HG02798 (cell line): ENCODE data around the gene NUP43.
A peak's percentile ranks its signal among the peaks of the same experiment; 100 is the strongest.
"Not testable (repeated sequence)": the region's sequence is repeated elsewhere in the genome, so short reads cannot be mapped to it uniquely, and the experiment has no call there.

ENCODE experiments used
- ATAC-seq: cut with Tn5 transposase; IDR thresholded peaks from one replicate; pipeline ENCODE4 v1.9.1; 2021; ENCODE audit warnings: mild to moderate bottlenecking; ENCODE audit not compliant: unreplicated experiment, poor library complexity

Gene NUP43

DNA sequence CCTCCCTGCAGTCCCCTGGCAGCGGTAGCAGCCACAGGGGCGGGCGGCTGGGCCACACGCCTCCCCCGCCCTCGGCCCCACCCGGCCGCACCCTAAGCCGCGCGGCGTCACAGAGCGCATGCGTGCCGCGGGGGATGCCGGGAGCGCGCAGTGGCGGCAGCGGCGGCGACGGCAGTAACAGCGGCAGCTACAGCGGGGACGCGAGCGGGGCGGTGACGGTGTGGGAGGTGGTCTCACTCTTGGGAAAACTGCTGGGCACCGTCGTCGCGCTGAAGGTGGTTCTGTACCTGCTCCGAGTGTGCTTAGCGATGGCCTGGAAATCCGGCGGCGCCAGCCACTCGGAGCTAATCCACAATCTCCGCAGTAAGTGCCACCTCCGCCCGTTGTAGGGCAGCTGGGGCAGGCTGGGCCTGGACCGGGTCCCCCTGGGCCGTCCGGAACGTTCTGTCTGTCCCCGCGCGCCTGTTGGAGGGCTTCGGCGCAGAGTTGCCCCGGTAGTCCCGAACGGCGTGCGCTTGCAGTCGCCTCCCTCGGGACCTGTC lies 3.3 kb upstream of the NUP43 start, which contains the start of gene PCMT1:
TSS of gene PCMT1 (plus strand) at position 148 of the 542 bp plus-strand sequence. CDS start at position 309, 161 bp downstream.
- peak; percentile 92 for ATAC-seq

- ATAC-seq, result not testable (repeated sequence)
Measured at GRCh38 chr6:149749082-149749593, 2.8 kb upstream of the NUP43 start.

DNA sequence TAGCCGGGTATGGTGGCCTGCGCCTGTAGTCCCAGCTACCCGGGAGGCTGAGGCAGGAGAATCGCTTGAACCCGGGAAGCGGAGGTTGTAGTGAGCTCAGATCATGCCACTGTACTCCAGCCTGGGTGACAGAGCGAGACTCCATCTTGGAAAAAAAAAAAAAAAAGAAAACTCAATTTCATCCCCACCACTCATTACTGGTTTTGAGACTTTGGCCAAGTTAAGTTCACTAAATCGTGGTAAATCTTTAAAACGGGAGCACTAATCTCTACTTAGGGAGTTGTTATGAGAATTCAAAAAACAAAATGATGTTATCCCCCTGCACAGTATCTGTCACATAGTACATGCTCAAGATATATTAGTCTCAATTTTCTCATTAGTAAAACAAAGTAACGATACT lies 1.1 kb downstream of the NUP43 start:
- not testable (repeated sequence) for ATAC-seq

DNA sequence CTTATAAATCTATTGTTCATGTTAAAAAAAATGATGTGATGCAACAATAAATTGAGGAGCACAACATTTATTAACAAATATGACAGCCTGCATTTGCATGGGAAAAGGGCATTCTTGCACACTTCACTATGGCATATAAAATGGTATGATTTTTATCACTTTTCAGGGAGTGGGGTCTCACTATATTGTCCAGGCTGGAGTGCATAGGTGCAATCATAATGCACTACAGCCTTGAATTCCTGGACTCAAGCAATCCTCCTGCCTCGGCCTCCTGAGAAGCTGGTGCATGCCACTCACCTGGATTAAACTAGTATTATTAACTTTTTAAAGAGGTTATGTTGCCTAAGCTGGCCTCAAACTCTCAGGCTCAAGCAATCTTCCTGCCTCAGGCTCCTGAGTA lies 11.4 kb downstream of the NUP43 start:
- no peak for ATAC-seq

DNA sequence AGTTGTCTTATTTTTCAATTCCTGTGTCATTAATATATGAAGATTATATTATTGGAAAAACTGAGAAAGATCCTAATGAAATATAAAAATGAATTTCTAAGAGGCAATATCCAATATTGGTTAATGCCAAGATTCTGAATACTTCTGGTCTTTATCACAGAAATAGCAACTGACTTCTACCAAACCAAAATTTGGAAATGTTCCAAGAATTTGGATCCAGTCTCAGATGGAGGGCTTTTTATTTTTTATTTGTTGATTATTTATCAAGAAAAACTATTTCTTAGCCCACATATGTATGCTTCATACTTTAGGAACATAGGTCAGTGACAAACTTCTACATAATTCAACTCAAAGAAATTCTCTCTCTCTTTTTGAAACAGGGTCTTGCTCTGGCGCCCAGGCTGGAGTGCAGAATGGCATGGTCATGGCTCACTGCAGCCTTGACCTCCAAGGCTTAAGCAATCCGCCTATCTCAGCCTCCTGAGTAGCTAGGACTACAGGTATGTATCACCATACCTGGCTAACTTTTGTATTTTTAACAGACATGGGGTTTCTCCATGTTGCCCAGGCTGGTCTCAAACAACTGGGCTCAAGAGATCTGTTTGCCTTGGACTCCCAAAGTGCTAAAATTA lies 13.1 kb downstream of the NUP43 start:
- ATAC-seq, result no peak

GRCh38 chr6:149729824-149730223 lies 16.5 kb downstream of the NUP43 start:
- ATAC-seq, result no peak

DNA sequence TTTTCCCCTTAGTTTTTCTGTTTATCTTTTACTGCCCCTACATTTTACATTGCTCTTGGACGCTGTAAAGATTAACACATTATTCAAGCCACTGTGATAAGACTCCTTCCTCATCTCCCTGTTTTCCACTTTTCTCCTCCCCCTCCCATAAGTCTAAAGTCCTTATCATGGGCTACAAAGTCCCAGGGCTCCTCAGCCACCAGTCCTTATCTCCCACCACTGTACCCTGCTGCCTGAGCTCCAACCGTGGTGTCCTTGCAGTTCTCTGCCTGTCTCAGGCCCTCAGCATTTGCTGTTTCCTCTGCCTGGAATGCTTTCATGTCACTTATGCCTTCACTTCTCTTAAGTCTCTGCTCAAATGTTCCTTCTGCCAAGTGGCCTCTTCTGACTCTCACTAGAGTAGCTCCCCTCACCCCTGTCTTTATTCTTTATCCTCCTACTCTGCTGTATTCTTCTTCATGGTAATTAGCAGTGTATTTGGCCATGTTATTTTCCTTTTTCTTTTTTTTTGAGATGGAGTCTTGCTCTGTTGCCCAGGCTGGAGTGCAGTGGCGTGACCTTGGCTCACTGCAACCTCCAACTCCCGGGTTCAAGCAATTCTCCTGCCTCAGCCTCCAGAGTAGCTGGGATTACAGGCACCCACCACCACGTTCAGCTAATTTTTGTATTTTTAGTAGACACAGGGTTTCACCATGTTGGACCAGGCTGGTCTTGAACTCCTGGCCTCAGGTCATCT lies 17.7 kb downstream of the NUP43 start:
- no peak for ATAC-seq

GRCh38 chr6:149727793-149728498 lies 18.4 kb downstream of the NUP43 start:
- ATAC-seq, result no peak

- ATAC-seq, result no peak
Measured at GRCh38 chr6:149725785-149726184, 20.5 kb downstream of the NUP43 start.

GRCh38 chr6:149723771-149724417 lies 22.4 kb downstream of the NUP43 start:
- ATAC-seq, result no peak

- ATAC-seq, result no peak
Measured at GRCh38 chr6:149723262-149723661, 23.1 kb downstream of the NUP43 start.

DNA sequence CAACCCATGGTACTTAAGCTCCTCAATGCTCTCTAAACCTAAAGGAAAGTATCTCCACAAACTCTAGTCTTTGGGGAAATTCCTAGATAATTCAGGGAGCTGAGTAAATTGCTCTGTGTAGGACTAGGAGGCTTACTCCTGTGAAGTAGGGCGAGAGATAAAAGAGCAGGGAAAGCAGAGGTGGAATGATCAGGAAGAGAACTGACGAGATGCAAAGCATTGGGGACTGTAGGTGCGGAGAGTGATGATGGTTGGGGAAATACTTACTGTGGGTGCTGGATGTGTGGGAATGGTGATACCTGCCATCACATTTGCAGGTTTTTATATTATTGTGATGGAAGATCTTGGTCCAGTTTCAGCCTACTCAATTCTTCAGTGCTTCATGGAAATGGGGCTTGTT lies 26.8 kb downstream of the NUP43 start:
- ATAC-seq, result no peak

DNA sequence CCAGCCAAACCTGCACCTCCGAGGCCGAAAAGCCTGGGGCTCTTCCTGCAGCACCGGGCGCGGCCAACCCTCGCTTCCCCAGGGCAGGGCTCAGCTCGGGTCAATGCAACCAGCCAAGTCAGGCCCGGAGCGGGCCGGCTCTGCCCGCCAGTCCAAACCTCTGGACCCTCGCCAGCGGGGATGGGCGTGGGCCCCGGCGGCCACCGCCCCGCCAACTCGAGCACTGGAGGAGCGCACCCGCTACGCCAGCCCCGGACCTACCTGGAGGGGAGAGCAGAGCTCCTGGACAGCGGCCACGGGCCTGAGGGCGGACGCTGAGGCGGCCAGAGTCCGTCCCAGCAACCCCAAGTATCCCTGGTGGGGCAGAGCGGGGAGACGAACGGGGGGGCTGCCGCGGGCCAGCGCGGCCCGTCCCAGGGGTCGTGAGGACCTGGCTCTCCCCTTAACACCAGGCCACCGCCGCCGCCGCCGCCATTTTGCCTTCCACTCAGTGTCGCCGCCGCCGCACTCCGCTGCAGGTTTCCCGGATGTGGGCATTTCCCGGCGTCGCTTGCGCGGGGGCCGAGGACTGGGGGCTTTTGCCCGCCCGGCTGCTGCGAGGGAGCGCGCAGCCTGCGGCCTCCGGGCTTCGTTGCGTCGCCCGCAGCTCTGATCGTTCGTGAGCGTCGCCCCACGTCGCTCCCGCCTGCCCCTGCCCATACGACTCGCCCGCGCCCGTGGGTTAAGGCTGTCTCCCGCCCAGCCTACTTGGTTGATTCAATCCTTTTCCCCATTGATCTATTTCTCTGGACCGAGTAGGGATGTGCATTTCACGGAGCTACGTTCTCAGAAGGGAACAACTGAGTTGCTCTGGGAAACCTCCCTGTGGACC lies 28.5 kb downstream of the NUP43 start, which contains the start of gene LATS1:
TSS of gene LATS1 (minus strand) at position 514 of the 871 bp plus-strand sequence. CDS start 15,975 bp downstream, outside the sequence.
- peak; percentile 90 for ATAC-seq

DNA sequence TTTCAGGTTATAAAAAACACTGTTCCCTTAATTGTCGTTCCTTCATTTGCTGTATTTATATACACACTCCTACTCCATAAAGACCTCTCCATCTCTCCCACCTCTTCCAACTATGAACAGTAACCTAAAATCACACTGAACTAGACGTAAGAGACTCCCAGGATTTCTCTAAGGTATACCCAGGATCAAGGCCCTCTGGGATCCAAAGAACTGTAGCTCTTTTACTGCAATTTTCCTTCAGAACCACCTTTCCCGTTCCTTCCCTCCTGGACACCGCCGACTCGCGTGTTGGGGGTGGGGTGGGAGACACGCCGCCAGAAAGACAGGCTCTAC lies 29.1 kb downstream of the NUP43 start:
- no peak for ATAC-seq

DNA sequence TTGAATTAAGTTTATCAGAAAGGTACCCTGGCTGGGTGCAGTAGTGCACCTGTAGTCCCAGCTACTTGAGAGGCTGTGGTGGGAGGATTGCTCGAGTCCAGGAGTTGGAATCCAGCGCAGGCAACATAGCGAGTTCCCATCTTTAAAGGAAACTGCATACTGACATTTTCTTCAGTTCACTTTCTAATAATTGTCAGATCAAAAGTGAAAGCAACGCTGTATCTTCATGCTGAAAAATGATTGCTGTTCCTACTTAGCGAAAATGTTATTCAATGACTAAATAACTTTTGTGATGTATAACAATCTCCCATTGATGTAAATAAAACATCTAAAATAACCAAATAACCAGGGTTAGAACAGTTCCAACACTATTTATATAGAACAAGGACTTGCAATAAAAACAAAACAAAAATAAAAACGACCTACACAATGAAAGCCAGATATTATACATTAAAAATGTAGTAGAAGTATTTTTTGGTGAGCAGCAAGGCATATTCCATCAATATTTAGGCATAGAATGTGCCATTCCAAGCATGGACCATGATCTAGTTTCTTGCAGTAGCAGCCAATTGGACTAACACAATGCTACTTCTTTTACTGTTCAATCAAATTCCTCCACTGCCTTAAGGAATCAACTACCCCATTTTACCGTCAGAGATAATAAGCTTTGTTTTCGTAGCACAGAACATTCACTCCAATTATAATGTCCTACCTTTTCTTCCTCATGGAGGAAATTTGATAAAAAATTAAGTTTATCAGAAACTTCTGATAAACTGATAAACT lies 30.0 kb downstream of the NUP43 start:
- ATAC-seq, result no peak

DNA sequence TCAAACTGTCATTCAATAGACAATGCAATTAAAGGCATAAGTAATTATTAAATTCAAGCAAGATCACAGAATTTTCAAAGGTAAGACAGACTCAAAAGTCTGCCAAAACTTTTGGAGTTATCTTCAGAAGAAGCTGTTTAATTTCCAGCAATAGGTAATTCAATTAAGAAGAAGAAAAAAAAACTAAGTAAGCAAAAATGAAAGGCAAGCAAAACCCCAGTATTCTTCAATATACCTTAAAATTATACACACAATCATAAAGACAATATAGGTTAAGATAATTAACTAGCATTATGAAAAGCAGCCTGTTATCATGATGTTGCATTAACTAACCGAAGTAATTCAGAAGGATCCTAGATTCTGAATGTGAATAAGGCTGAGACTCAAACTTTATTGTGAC lies 31.9 kb downstream of the NUP43 start:
- ATAC-seq, result no peak

DNA sequence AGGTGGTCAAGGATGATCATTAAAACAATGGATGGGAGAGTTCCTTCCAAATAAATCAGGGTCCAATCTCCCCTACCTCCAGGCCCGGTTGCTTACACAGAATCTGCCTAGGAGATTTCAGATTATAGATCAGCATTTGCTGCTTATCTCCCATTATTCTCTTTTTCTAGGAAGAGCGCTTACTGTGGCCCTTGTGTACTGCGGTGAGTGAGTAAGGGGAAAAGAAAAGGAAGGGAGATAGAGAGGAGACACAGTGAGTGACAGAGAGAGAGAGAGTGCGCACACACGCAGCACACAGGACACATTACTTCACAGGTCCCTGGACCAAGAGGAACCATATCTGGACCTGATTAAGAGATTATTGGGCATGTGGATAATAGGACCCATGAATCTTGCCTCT lies 34.6 kb downstream of the NUP43 start:
- ATAC-seq, result no peak

- no peak for ATAC-seq
Measured at GRCh38 chr6:149701714-149702113, 44.6 kb downstream of the NUP43 start.

- ATAC-seq, result no peak
Measured at GRCh38 chr6:149699150-149699549, 47.2 kb downstream of the NUP43 start.
